SK-N-SH treated with all-trans-retinoic acid at 6 μM for 48 hours (cell line): ENCODE data around the gene PRICKLE3.

Source experiments
- GLIS3 ChIP-seq: fragments of 250-450 bp; sonication (Bioruptor Pico); IDR thresholded peaks from 2 replicates; pipeline ENCODE4 v1.5.0; 2020; ENCODE audit warnings: mild to moderate bottlenecking, moderate library complexity
- OSR1 ChIP-seq: fragments of 250-450 bp; sonication (Bioruptor Pico); IDR thresholded peaks from 2 replicates; pipeline ENCODE4 v1.8.0; 2022; ENCODE audit warnings: moderate library complexity, mild to moderate bottlenecking, inconsistent platforms
- PPARA ChIP-seq: fragments of 250-450 bp; sonication (Bioruptor Pico); IDR thresholded peaks from 2 replicates; pipeline ENCODE4 v1.5.0; 2020; ENCODE audit warnings: mild to moderate bottlenecking, borderline replicate concordance
- SNAI2 ChIP-seq: fragments of 250-450 bp; sonication (Bioruptor Pico); IDR thresholded peaks from 2 replicates; pipeline ENCODE4 v1.5.0; 2020; ENCODE audit warnings: mild to moderate bottlenecking, moderate library complexity
- ZFP3 ChIP-seq: fragments of 250-450 bp; sonication (Bioruptor Pico); IDR thresholded peaks from 2 replicates; pipeline ENCODE4 v1.5.0; 2020; ENCODE audit warnings: mild to moderate bottlenecking, moderate library complexity
- ZNF8 ChIP-seq: fragments of 450-650 bp; formaldehyde crosslinking; IDR thresholded peaks from 2 replicates; pipeline ENCODE4 v1.5.0; 2020; ENCODE audit warnings: mild to moderate bottlenecking, moderate library complexity
- TF ChIP-seq, protein P1 (sequence below): fragments of 250-450 bp; sonication (Bioruptor Pico); IDR thresholded peaks from 2 replicates; pipeline ENCODE4 v1.5.0; 2020; ENCODE audit warnings: mild to moderate bottlenecking, moderate library complexity

DNA sequence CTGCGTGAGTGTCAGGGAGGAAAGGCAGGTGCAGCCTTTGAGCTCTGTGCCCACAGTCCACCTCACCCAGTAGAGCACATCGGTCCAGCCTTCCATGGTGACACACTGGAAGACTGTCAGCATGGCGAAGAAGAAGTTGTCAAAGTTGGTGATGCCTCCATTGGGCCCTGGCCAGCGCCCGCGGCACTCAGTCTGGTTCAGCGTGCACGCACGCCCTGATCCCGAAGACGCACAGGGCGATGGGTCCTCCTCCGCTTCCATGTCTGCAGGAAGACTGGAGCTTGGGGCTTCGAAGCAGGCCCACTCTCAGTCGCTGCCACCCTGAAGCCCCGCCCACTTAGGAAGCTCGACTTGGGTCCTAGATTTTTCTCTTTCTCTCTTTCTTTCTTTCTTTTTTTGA lies 42.0 kb upstream of the PRICKLE3 start:
- TF ChIP-seq GLIS3 (no peak), ZFP3 (no peak), ZNF8 (CRISPR knock-in tag) (no peak), OSR1 (CRISPR knock-in tag) (no peak), SNAI2 (CRISPR knock-in tag) (no peak), PPARA (CRISPR knock-in tag) (no peak)
- TF ChIP-seq, protein P1, sequence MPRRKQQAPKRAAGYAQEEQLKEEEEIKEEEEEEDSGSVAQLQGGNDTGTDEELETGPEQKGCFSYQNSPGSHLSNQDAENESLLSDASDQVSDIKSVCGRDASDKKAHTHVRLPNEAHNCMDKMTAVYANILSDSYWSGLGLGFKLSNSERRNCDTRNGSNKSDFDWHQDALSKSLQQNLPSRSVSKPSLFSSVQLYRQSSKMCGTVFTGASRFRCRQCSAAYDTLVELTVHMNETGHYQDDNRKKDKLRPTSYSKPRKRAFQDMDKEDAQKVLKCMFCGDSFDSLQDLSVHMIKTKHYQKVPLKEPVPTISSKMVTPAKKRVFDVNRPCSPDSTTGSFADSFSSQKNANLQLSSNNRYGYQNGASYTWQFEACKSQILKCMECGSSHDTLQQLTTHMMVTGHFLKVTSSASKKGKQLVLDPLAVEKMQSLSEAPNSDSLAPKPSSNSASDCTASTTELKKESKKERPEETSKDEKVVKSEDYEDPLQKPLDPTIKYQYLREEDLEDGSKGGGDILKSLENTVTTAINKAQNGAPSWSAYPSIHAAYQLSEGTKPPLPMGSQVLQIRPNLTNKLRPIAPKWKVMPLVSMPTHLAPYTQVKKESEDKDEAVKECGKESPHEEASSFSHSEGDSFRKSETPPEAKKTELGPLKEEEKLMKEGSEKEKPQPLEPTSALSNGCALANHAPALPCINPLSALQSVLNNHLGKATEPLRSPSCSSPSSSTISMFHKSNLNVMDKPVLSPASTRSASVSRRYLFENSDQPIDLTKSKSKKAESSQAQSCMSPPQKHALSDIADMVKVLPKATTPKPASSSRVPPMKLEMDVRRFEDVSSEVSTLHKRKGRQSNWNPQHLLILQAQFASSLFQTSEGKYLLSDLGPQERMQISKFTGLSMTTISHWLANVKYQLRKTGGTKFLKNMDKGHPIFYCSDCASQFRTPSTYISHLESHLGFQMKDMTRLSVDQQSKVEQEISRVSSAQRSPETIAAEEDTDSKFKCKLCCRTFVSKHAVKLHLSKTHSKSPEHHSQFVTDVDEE (CRISPR knock-in tag): no peak
